ENCODE results near the gene MBIP. TPM values are rescaled to one million over a fixed set of nuclear protein-coding genes. Genes with fewer than 3 reads are reported as not detected.
"Not testable (repeated sequence)": the region's sequence is repeated elsewhere in the genome, so short reads cannot be mapped to it uniquely, and the experiment has no call there.

MBIP gene
- total RNA-seq, 1 donor from 2014 or later, result 26.7 TPM

DNA sequence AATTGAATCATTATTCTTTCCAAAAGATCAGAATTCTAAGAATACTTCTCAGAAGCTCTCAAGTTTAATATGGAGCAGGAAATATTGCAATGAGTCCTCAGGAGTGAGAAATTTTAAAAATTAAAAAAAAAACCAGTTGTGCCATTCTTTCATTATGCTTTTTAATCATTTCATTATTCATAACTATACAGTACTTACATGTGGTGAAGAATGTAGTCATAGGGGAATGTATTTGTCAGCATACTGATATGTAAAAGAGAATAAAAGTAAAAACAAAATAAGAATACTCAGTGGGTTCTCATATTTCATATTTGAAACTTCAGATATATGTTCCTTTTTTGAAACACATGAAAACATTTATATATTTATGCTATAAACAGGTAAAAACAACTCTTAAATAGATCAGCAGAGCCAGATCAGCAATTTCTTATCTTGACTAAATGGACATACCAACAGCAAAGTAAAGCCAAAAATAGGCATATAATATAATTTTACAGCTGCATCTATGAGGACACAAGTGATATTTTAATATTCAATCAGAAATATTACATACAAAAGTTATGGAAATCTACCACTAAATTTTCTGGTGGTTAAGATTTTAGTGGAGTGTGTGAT is 19.9 kb upstream of the MBIP start:
- H3K4me1 Mint-ChIP-seq (ENCODE audit: low read depth, unreplicated experiment), result peaks cover 4% of the 10 kb centered on the region
- no peaks in the 10 kb centered on the region for H3K27me3 Mint-ChIP-seq (ENCODE audit: unreplicated experiment)
- TF ChIP-seq, protein P1, sequence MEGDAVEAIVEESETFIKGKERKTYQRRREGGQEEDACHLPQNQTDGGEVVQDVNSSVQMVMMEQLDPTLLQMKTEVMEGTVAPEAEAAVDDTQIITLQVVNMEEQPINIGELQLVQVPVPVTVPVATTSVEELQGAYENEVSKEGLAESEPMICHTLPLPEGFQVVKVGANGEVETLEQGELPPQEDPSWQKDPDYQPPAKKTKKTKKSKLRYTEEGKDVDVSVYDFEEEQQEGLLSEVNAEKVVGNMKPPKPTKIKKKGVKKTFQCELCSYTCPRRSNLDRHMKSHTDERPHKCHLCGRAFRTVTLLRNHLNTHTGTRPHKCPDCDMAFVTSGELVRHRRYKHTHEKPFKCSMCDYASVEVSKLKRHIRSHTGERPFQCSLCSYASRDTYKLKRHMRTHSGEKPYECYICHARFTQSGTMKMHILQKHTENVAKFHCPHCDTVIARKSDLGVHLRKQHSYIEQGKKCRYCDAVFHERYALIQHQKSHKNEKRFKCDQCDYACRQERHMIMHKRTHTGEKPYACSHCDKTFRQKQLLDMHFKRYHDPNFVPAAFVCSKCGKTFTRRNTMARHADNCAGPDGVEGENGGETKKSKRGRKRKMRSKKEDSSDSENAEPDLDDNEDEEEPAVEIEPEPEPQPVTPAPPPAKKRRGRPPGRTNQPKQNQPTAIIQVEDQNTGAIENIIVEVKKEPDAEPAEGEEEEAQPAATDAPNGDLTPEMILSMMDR (IDR thresholded peaks at IDR 0.05; ENCODE audit: partially characterized antibody, unreplicated experiment), result no peak
- no peaks in the 10 kb centered on the region for H3K9me3 Mint-ChIP-seq (ENCODE audit: unreplicated experiment)
- no peaks in the 10 kb centered on the region for H3K36me3 Mint-ChIP-seq (ENCODE audit: unreplicated experiment)
- no peak overlapping the region for H3K27ac Mint-ChIP-seq (ENCODE audit: unreplicated experiment)
- no peak for DNase-seq
- no peak overlapping the region for H3K4me3 Mint-ChIP-seq (ENCODE audit: unreplicated experiment)

DNA sequence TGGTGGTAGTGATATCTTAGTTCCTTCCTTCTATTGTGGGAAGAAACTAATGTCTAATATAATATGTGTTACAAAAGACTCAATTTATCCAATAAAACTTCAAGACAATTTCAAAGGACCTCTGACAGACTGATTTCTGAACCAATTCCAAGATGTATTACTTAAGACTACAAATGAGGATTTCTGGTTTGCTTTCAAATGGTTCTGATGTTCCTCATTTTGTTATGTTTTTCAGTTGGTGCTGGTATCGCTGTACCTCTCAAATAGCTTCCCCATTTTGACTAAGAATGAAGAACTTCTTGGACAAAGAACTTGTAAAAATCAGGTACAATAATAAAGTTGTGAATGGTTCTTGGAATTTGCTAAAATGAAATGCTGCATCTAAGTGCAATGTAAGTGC is 19.4 kb upstream of the MBIP start:
- Mint-ChIP-seq H3K36me3 (ENCODE audit: unreplicated experiment) (no peaks in the 10 kb centered on the region), H3K9me3 (ENCODE audit: unreplicated experiment) (no peaks in the 10 kb centered on the region), H3K27me3 (ENCODE audit: unreplicated experiment) (no peaks in the 10 kb centered on the region), H3K4me3 (ENCODE audit: unreplicated experiment) (no peak overlapping the region), H3K27ac (ENCODE audit: unreplicated experiment) (no peak overlapping the region), H3K4me1 (ENCODE audit: low read depth, unreplicated experiment) (no peaks in the 10 kb centered on the region)
- no peak for DNase-seq
- TF ChIP-seq, protein P1 (IDR thresholded peaks at IDR 0.05; ENCODE audit: partially characterized antibody, unreplicated experiment), result no peak

DNA sequence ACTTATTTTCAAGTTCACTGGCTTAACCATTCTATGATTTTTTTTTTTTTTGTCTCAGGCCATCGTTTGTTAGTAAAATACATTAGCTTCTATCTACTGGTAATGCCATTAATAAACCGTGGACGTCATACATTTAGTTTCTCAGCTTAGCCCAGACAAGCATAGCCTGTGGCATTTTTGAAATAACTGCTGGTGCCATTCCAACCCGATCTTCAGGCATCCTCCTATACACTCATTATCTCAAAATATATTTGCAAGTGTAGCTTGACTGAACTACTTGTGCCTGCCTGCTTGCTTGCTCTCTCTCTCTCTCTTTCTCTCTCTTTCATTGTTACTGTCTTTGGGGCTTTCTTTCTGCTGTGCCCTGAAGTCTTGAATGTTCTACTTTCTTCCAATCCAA is 12.7 kb upstream of the MBIP start:
- Mint-ChIP-seq H3K27ac (ENCODE audit: unreplicated experiment) (no peak overlapping the region), H3K36me3 (ENCODE audit: unreplicated experiment) (no peaks in the 10 kb centered on the region), H3K4me1 (ENCODE audit: low read depth, unreplicated experiment) (no peaks in the 10 kb centered on the region), H3K9me3 (ENCODE audit: unreplicated experiment) (no peaks in the 10 kb centered on the region), H3K27me3 (ENCODE audit: unreplicated experiment) (no peaks in the 10 kb centered on the region), H3K4me3 (ENCODE audit: unreplicated experiment) (no peak overlapping the region)
- DNase-seq, result no peak
- TF ChIP-seq, protein P1 (IDR thresholded peaks at IDR 0.05; ENCODE audit: partially characterized antibody, unreplicated experiment), result no peak

DNA sequence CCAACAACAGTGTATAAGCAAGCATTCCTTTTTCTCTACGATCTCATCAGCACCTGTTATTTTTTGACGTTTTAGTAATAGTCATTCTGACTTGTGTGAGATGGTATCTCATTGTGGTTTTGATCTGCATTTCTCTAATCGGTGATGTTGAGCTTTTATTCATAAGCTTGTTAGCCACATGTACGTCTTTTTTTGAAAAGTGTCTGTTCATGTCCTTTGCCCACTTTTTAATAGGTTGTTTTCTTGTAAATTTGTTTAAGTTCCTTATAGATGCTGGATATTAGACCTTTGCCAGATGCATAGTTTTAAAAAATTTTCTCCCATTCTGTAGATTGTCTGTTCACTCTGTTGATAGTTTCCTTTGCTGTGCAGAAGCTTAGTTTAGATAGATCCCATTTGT is 7.1 kb upstream of the MBIP start:
- H3K9me3 Mint-ChIP-seq (ENCODE audit: unreplicated experiment); H3K4me1 Mint-ChIP-seq (ENCODE audit: low read depth, unreplicated experiment); DNase-seq; H3K4me3 Mint-ChIP-seq (ENCODE audit: unreplicated experiment); H3K27me3 Mint-ChIP-seq (ENCODE audit: unreplicated experiment); H3K36me3 Mint-ChIP-seq (ENCODE audit: unreplicated experiment); H3K27ac Mint-ChIP-seq (ENCODE audit: unreplicated experiment): not testable (repeated sequence)

DNA sequence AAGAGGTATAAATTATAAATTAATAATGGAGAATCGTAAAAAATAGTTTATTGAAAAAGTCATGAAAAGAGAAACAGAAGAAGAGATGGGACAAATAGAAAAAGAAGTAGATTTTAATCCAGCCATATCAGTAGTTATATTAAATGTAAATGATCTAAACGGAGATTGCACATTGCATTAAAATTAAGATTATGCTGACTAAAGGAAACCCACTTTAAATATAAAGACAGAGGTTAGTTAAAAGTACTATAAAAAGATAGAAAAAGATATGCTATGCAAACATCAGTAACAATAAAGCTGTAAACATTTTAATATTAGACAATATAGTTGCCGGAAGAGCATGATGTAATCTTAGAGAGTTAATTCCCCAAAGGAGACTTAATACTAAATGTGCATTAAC is 5.4 kb upstream of the MBIP start:
- Mint-ChIP-seq H3K36me3 (ENCODE audit: unreplicated experiment) (no peaks in the 10 kb centered on the region), H3K27ac (ENCODE audit: unreplicated experiment) (no peak overlapping the region), H3K27me3 (ENCODE audit: unreplicated experiment) (peaks cover 3% of the 10 kb centered on the region), H3K4me1 (ENCODE audit: low read depth, unreplicated experiment) (no peaks in the 10 kb centered on the region), H3K4me3 (ENCODE audit: unreplicated experiment) (no peak overlapping the region), H3K9me3 (ENCODE audit: unreplicated experiment) (peaks cover 2% of the 10 kb centered on the region)
- no peak for DNase-seq
- TF ChIP-seq, protein P1 (IDR thresholded peaks at IDR 0.05; ENCODE audit: partially characterized antibody, unreplicated experiment), result no peak
